Neural cell (in vitro differentiated cells): Measurements from ENCODE around the gene RBM4.

ENCODE experiments used
- EP300 ChIP-seq: fragments of 450-650 bp; conservative IDR thresholded peaks from 2 replicates; pipeline ENCODE4 v1.6.1; 2014; ENCODE audit warnings: antibody characterized with exemption, mild to moderate bottlenecking, moderate library complexity; ENCODE audit not compliant: poor library complexity, severe bottlenecking
- EZH2 ChIP-seq: fragments of 200-600, 300-800 bp; shearing (Covaris generic), sonication (generic); IDR thresholded peaks from 2 replicates; pipeline ENCODE4 v1.6.1; 2014; ENCODE audit warnings: antibody characterized with exemption, low read length, borderline replicate concordance, mild to moderate bottlenecking; ENCODE audit not compliant: insufficient read depth, poor library complexity, severe bottlenecking
- POLR2AphosphoS5 ChIP-seq: IDR thresholded peaks from 2 replicates; pipeline ENCODE4 v1.6.1; 2012
- SMC3 ChIP-seq: fragments of 450-650 bp; conservative IDR thresholded peaks from 2 replicates; pipeline ENCODE4 v1.6.1; 2014; ENCODE audit warnings: antibody characterized with exemption, mild to moderate bottlenecking, moderate library complexity; ENCODE audit not compliant: poor library complexity
- TF ChIP-seq, protein P1 (sequence below): fragments of 450-650 bp; IDR thresholded peaks from 2 replicates; pipeline ENCODE4 v1.5.1; 2014; ENCODE audit warnings: antibody characterized with exemption, mild to moderate bottlenecking, moderate library complexity; ENCODE audit not compliant: poor library complexity, severe bottlenecking
- TF ChIP-seq, protein P2 (sequence below): IDR thresholded peaks from 2 replicates; pipeline ENCODE4 v1.6.1; 2012; ENCODE audit warnings: borderline replicate concordance

DNA sequence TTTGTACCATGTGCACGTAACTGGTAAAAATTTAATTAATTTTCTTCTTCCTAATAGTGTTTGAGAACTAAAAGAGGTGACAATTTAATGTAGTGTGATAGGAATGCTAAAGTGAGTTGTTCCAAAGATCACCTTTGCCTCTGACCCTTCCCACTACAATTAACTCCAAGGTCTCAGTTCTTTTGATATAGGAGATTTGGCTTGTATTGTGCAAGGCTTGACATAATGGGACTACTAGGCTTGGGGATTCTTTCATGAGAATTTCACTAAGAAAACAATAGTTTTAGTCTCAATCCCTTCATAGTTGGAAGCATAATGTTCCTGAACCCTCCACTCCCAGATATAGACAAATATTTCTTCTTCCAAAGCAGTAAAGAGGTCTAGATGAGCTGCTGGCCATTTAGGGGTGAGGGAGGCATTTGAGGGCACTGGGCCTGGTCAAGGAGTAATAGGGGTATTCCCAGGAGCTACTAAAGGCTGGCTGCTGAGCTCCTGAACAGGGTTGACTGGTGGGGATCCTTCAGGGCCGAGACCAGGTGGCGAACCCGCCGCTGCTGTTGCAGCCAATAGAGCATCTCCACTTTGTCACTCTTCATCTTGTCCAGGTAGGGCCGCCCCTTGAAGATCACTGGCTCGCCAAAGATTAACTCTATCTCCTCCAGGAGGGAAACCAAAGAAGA, 48.4 kb upstream of the RBM4 start:
- TF ChIP-seq, protein P1, sequence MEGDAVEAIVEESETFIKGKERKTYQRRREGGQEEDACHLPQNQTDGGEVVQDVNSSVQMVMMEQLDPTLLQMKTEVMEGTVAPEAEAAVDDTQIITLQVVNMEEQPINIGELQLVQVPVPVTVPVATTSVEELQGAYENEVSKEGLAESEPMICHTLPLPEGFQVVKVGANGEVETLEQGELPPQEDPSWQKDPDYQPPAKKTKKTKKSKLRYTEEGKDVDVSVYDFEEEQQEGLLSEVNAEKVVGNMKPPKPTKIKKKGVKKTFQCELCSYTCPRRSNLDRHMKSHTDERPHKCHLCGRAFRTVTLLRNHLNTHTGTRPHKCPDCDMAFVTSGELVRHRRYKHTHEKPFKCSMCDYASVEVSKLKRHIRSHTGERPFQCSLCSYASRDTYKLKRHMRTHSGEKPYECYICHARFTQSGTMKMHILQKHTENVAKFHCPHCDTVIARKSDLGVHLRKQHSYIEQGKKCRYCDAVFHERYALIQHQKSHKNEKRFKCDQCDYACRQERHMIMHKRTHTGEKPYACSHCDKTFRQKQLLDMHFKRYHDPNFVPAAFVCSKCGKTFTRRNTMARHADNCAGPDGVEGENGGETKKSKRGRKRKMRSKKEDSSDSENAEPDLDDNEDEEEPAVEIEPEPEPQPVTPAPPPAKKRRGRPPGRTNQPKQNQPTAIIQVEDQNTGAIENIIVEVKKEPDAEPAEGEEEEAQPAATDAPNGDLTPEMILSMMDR: no peak
- TF ChIP-seq EP300: no peak
- TF ChIP-seq SMC3: no peak
- TF ChIP-seq EZH2: no peak
- TF ChIP-seq, protein P2, sequence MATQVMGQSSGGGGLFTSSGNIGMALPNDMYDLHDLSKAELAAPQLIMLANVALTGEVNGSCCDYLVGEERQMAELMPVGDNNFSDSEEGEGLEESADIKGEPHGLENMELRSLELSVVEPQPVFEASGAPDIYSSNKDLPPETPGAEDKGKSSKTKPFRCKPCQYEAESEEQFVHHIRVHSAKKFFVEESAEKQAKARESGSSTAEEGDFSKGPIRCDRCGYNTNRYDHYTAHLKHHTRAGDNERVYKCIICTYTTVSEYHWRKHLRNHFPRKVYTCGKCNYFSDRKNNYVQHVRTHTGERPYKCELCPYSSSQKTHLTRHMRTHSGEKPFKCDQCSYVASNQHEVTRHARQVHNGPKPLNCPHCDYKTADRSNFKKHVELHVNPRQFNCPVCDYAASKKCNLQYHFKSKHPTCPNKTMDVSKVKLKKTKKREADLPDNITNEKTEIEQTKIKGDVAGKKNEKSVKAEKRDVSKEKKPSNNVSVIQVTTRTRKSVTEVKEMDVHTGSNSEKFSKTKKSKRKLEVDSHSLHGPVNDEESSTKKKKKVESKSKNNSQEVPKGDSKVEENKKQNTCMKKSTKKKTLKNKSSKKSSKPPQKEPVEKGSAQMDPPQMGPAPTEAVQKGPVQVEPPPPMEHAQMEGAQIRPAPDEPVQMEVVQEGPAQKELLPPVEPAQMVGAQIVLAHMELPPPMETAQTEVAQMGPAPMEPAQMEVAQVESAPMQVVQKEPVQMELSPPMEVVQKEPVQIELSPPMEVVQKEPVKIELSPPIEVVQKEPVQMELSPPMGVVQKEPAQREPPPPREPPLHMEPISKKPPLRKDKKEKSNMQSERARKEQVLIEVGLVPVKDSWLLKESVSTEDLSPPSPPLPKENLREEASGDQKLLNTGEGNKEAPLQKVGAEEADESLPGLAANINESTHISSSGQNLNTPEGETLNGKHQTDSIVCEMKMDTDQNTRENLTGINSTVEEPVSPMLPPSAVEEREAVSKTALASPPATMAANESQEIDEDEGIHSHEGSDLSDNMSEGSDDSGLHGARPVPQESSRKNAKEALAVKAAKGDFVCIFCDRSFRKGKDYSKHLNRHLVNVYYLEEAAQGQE: no peak
- no peak for TF ChIP-seq POLR2AphosphoS5
